ENCODE results near the gene PCYT1A. TPM values are rescaled to one million over a fixed set of nuclear protein-coding genes. Genes with fewer than 3 reads are reported as not detected.
"Not testable (repeated sequence)": the region's sequence is repeated elsewhere in the genome, so short reads cannot be mapped to it uniquely, and the experiment has no call there.

Gene PCYT1A
- total and polyA plus RNA-seq, 4 experiments from 2014 or later, result 11.0 to 73.7 (median 47.8) TPM

DNA sequence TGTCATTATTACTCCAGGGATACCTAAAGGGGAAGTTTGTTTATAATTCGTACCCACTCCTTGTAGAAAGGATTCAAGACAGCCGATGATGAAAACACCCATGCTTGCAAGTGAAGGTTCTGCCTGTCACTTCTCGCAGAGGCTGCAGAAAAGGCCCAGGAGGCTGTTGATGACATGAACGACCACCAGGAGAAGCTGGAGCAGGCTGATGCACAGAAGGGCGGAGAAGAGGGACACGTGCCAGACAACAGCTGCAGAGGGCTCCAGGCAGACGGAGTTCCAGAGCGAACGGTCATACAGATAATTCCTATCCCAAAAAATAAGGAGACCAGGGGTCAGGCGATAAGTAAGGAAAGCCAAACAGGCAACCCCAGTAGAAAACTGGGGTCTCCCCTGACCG, 36.2 kb upstream of the PCYT1A start:
- Mint-ChIP-seq H3K9me3 (peaks cover 0 to 2% (median 0%) of the 10 kb centered on the region in 8 donors), H3K27ac (peak overlapping the region in 2 of 7 donors; percentile 60 to 68), H3K36me3 (no peaks in the 10 kb centered on the region), H3K27me3 (peaks cover 0 to 5% of the 10 kb centered on the region in 2 donors), H3K4me1 (peaks cover 0 to 5% (median 0%) of the 10 kb centered on the region in 4 donors), H3K4me3 (no peak overlapping the region)
- intact Hi-C loops (cut with micrococcal nuclease), result no loop called here
- DNase-seq, result no peak
- Histone ChIP-seq H3K9me3 (ENCODE audit: control insufficient read depth in 1 of 2, low read length in 2 of 2) (no peaks in the 10 kb centered on the region), H3K27ac (ENCODE audit: low read depth, low read length) (no peak overlapping the region), H3K4me1 (ENCODE audit: insufficient read depth, low read length) (peaks cover 5% of the 10 kb centered on the region), H3K4me3 (ENCODE audit: low read length in 2 of 2) (no peak overlapping the region), H3K27me3 (ENCODE audit: insufficient read depth, low read length) (no peaks in the 10 kb centered on the region), H3K36me3 (ENCODE audit: insufficient read depth, low read length) (no peaks in the 10 kb centered on the region)
- ChIA-PET CTCF (ENCODE audit: partially characterized antibody) (no interaction called here), POLR2A (ENCODE audit: partially characterized antibody) (no interaction called here)

DNA sequence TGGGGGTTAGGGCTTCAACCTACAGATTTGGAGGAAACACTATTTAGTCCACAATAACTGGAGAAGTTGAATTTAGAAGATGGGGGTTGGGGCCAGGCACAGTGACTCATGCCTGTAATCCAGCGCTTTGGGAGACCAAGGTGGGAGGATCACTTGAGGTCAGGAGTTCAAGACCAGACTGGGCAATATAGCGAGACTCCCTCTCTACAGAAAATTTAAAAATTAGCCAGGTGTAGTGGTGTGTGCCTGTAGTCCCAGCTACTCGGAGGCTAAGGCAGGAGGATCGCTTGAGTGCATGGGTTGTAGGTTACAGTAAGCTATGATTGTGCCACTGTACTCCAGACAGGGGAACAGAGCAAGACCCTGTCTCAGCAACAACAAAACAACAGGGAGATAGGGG, 35.5 kb upstream of the PCYT1A start:
- Histone ChIP-seq H3K4me1 (ENCODE audit: insufficient read depth, low read length) (peaks cover 5% of the 10 kb centered on the region), H3K27me3 (ENCODE audit: insufficient read depth, low read length) (no peaks in the 10 kb centered on the region), H3K27ac (ENCODE audit: low read depth, low read length) (no peak overlapping the region), H3K9me3 (ENCODE audit: control insufficient read depth in 1 of 2, low read length in 2 of 2) (no peaks in the 10 kb centered on the region), H3K36me3 (ENCODE audit: insufficient read depth, low read length) (no peaks in the 10 kb centered on the region), H3K4me3 (ENCODE audit: low read length in 2 of 2) (no peak overlapping the region)
- peaks cover 0 to 5% of the 10 kb centered on the region in 2 donors for H3K27me3 Mint-ChIP-seq
- ChIA-PET POLR2A (ENCODE audit: partially characterized antibody) (no interaction called here), CTCF (ENCODE audit: partially characterized antibody) (no interaction called here)
- no peak overlapping the region for H3K4me3 Mint-ChIP-seq
- no peak overlapping the region for H3K27ac Mint-ChIP-seq
- intact Hi-C loops (cut with micrococcal nuclease), result no loop called here
- H3K9me3 Mint-ChIP-seq, result peaks cover 0 to 2% (median 0%) of the 10 kb centered on the region in 8 donors
- H3K36me3 Mint-ChIP-seq, result peaks cover 0 to under 1% of the 10 kb centered on the region in 2 donors
- H3K4me1 Mint-ChIP-seq, result peaks cover 0 to 5% (median 2%) of the 10 kb centered on the region in 4 donors
- DNase-seq, result no peak

DNA sequence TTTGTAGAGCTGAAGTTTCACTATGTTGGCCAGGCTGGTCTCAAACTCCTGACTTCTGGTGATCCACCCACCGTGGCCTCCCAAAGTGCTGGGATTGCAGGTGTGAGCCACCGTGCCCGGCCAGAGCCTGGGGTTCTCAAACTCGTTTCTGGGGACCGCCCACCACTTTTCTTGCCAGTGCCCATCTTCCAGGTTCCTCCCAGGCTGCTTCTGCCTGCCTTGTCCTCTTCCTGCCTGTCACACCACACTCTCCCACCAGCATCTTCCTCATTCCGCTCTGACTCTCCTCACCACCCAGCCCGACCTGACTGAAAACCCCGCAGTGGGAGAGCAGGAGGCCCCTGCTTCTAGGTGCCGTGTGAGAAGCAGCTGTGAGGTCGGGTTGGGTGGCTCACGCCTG, 33.6 kb upstream of the PCYT1A start:
- ChIA-PET CTCF (ENCODE audit: partially characterized antibody) (no interaction called here), POLR2A (ENCODE audit: partially characterized antibody) (no interaction called here)
- no peak overlapping the region for H3K27ac Mint-ChIP-seq
- Histone ChIP-seq H3K36me3 (ENCODE audit: insufficient read depth, low read length) (no peaks in the 10 kb centered on the region), H3K27me3 (ENCODE audit: insufficient read depth, low read length) (no peaks in the 10 kb centered on the region), H3K4me3 (ENCODE audit: low read length in 2 of 2) (no peak overlapping the region), H3K9me3 (ENCODE audit: control insufficient read depth in 1 of 2, low read length in 2 of 2) (no peaks in the 10 kb centered on the region), H3K27ac (ENCODE audit: low read depth, low read length) (no peak overlapping the region), H3K4me1 (ENCODE audit: insufficient read depth, low read length) (peaks cover 11% of the 10 kb centered on the region)
- peaks cover 0 to 5% of the 10 kb centered on the region in 2 donors for H3K36me3 Mint-ChIP-seq
- peaks cover 1 to 16% (median 7%) of the 10 kb centered on the region in 4 donors for H3K4me1 Mint-ChIP-seq
- H3K27me3 Mint-ChIP-seq, result no peaks in the 10 kb centered on the region
- peaks cover 0 to 9% (median 0%) of the 10 kb centered on the region in 8 donors for H3K9me3 Mint-ChIP-seq
- DNase-seq, result no peak
- H3K4me3 Mint-ChIP-seq, result no peak overlapping the region
- intact Hi-C loops (cut with micrococcal nuclease), result no loop called here

GRCh38 chr3:196320137-196320536, 32.6 kb upstream of the PCYT1A start:
- peak overlapping the region in 3 of 8 donors; percentile 46 to 71 (median 61) for H3K4me3 Mint-ChIP-seq
- POLR2A ChIA-PET (ENCODE audit: partially characterized antibody), result no interaction called here

DNA sequence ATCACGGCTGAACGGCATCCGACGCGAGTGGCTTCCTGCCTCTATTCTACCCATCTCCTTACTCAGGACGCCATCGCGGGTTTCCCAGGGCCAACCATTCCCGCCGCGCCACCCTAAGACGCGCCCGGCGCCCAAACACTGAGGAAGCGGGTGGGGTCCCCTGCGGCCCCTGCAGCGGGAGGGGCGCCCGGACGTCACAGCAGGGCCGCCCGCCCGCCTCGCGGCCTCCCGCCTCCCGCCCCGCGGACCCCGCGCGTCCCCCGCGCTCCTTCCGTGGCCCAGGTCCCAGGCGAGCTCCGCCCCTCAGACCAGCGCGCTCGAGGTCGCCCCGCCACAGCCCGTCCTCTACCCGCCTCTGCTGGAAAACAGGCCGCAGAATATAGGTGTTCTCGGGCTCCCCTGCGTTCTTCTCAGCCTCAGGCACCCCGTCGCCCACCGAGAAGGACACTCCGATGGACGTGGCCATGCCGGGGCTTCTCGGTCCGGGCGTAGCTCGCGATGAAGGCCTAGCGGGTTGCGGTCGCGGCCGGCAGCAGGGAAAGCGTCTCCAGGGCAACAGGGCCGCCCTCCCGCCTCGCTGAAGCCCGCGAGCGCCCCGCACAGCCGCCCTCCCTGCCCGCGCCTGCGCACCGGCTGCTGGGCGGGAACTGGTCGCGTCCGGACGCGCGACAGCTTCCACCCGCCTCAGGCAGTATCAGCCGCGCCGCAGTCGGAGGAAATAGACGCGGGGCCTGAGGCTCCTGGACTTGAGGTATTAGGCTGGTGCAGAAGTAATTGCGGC, 30.4 kb upstream of the PCYT1A start, which contains the start of gene DYNLT2B:
DYNLT2B (minus strand) TSS at position 554 of the 781 bp plus-strand sequence; CDS start at position 466, 88 bp downstream.
- H3K36me3 Mint-ChIP-seq, result peaks cover 0 to 7% of the 10 kb centered on the region in 2 donors
- no peaks in the 10 kb centered on the region for H3K27me3 ChIP-seq (ENCODE audit: insufficient read depth, low read length)
- H3K4me1 Mint-ChIP-seq, result peaks cover 1 to 16% (median 8%) of the 10 kb centered on the region in 4 donors
- H3K27me3 Mint-ChIP-seq, result no peaks in the 10 kb centered on the region
- no peaks in the 10 kb centered on the region for H3K9me3 ChIP-seq (ENCODE audit: control insufficient read depth in 1 of 2, low read length in 2 of 2)
- CTCF ChIA-PET (ENCODE audit: partially characterized antibody), result interaction anchor here (0.8 to 1.7 kb wide), 3 partner anchors 43 to 245 kb away, joined by 3 to 5 read pairs (median 4); no protein-coding TSS in a partner anchor
- H3K9me3 Mint-ChIP-seq, result peaks cover 0 to 9% (median 0%) of the 10 kb centered on the region in 8 donors
- peak within 1 kb of the TSS; percentile 86 for H3K27ac ChIP-seq (ENCODE audit: low read depth, low read length)
- peak within 1 kb of the TSS; percentile 52 to 88 for H3K4me3 ChIP-seq (ENCODE audit: low read length in 2 of 2)
- H3K27ac Mint-ChIP-seq, result peak within 1 kb of the TSS; percentile 93 to 98 (median 98)
- peak within 1 kb of the TSS; percentile 93 to 97 (median 94) for H3K4me3 Mint-ChIP-seq
- POLR2A ChIA-PET (ENCODE audit: partially characterized antibody), result interaction anchor here (0.6 to 2.9 kb wide), 22 partner anchors 9 to 624 kb away, joined by 3 to 24 read pairs (median 4); partner anchors contain the start of genes CEP19, FBXO45, NCBP2 and PIGX
- intact Hi-C loops (cut with micrococcal nuclease), result loop anchor here (1.0 to 5.0 kb wide), 5 partner anchors 31 to 236 kb away; partner anchors contain the start of genes PCYT1A, RNF168, TFRC and UBXN7
- peaks cover 11% of the 10 kb centered on the region for H3K4me1 ChIP-seq (ENCODE audit: insufficient read depth, low read length)
- no peaks in the 10 kb centered on the region for H3K36me3 ChIP-seq (ENCODE audit: insufficient read depth, low read length)
- DNase-seq, result peak; percentile 88 to 91 (median 90)

More at GRCh38 chr3:196320137-196320536, 32.6 kb upstream of the PCYT1A start:
- no peaks in the 10 kb centered on the region for H3K27me3 Mint-ChIP-seq
- no peak overlapping the region for H3K4me3 ChIP-seq (ENCODE audit: low read length in 2 of 2)
- H3K27ac ChIP-seq (ENCODE audit: low read depth, low read length), result no peak overlapping the region
- no peak for DNase-seq
- no peaks in the 10 kb centered on the region for H3K9me3 ChIP-seq (ENCODE audit: control insufficient read depth in 1 of 2, low read length in 2 of 2)
- peak overlapping the region in 2 of 7 donors; percentile 60 to 93 for H3K27ac Mint-ChIP-seq
- H3K9me3 Mint-ChIP-seq, result peaks cover 0 to 9% (median 0%) of the 10 kb centered on the region in 8 donors
- H3K36me3 ChIP-seq (ENCODE audit: insufficient read depth, low read length), result no peaks in the 10 kb centered on the region
- no peaks in the 10 kb centered on the region for H3K27me3 ChIP-seq (ENCODE audit: insufficient read depth, low read length)
- peaks cover 11% of the 10 kb centered on the region for H3K4me1 ChIP-seq (ENCODE audit: insufficient read depth, low read length)
- CTCF ChIA-PET (ENCODE audit: partially characterized antibody), result no interaction called here
- intact Hi-C loops (cut with micrococcal nuclease), result no loop called here
- H3K36me3 Mint-ChIP-seq, result peaks cover 0 to 5% of the 10 kb centered on the region in 2 donors
- peaks cover 1 to 16% (median 7%) of the 10 kb centered on the region in 4 donors for H3K4me1 Mint-ChIP-seq

DNA sequence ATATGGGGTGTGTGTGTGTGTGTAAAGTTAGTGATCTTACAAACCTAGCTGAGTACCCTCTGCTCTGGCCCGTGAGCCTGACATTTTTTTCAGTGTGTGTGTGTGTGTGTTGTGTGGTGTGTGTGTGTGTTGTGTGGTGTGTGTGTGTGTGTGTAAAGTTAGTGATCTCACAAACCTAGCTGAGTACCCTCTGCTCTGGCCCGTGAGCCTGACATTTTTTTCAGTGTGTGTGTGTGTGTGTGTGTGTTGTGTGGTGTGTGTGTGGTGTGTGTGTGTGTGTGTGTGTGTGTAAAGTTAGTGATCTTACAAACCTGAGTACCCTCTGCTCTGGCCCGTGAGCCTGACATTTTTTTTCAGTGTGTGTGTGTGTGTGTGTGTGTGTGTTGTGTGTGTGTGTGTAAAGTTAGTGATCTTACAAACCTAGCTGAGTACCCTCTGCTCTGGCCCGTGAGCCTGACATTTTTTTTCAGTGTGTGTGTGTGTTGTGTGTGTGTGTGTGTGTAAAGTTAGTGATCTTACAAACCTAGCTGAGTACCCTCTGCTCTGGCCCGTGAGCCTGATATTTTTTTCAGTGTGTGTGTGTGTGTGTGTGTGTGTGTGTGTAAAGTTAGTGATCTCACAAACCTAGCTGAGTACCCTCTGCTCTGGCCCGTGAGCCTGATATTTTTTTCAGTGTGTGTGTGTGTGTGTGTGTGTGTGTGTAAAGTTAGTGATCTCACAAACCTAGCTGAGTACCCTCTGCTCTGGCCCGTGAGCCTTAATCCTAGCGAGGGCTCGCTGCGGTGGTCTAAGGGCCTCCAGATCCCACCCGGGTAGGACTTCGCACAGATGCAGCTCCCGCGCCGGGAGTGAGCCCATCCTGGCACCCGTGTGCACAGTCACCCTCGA, 29.5 kb upstream of the PCYT1A start:
- H3K36me3 ChIP-seq (ENCODE audit: insufficient read depth, low read length); H3K27me3 Mint-ChIP-seq; H3K27me3 ChIP-seq (ENCODE audit: insufficient read depth, low read length); H3K36me3 Mint-ChIP-seq; H3K9me3 ChIP-seq (ENCODE audit: control insufficient read depth in 1 of 2, low read length in 2 of 2): not testable (repeated sequence)
- Histone ChIP-seq H3K27ac (ENCODE audit: low read depth, low read length) (peak overlapping the region; percentile 86), H3K4me3 (ENCODE audit: low read length in 2 of 2) (peak overlapping the region; percentile 52 to 88), H3K4me1 (ENCODE audit: insufficient read depth, low read length) (peaks cover 11% of the 10 kb centered on the region)
- intact Hi-C loops (cut with micrococcal nuclease), result loop anchor here (5.0 kb wide), 2 partner anchors 115 to 235 kb away; partner anchors contain the start of genes TFRC and UBXN7
- CTCF ChIA-PET (ENCODE audit: partially characterized antibody), result interaction anchor here (0.8 to 1.7 kb wide), 2 partner anchors 43 to 244 kb away, joined by 4 to 5 read pairs; no protein-coding TSS in a partner anchor
- peak in 1 of 5 donors; percentile 6 for DNase-seq
- POLR2A ChIA-PET (ENCODE audit: partially characterized antibody), result interaction anchor here (0.6 to 2.9 kb wide), 18 partner anchors 8 to 625 kb away, joined by 3 to 24 read pairs (median 4); partner anchors contain the start of genes CEP19, NCBP2, PIGX and RNF168
- peaks cover 0 to 11% (median 0%) of the 10 kb centered on the region in 8 donors for H3K9me3 Mint-ChIP-seq
- peak overlapping the region; percentile 93 to 98 (median 95) for H3K27ac Mint-ChIP-seq
- peak overlapping the region; percentile 92 to 97 (median 94) for H3K4me3 Mint-ChIP-seq
- H3K4me1 Mint-ChIP-seq, result peaks cover 1 to 16% (median 8%) of the 10 kb centered on the region in 4 donors
